AML-193 (cell line): ENCODE measurements around the gene PTPRD.

Experiments
- DNase-seq, 2 experiments: peaks; one replicate each; lab custom pipeline; 2025; lab: John Stamatoyannopoulos, UW

The PTPRD gene

GRCh38 chr9:8585036-8585435 lies 2027.8 kb downstream of the PTPRD start:
- no peak for DNase-seq

- DNase-seq, result no peak
Measured at GRCh38 chr9:8579661-8580060, 2033.1 kb downstream of the PTPRD start.

- no peak for DNase-seq
Measured at GRCh38 chr9:8576741-8577140, 2036.1 kb downstream of the PTPRD start.

GRCh38 chr9:8574846-8575245 lies 2038.0 kb downstream of the PTPRD start:
- DNase-seq, result no peak

- DNase-seq, result no peak
Measured at GRCh38 chr9:8572209-8572608, 2040.6 kb downstream of the PTPRD start.

- DNase-seq, result no peak
Measured at GRCh38 chr9:8571643-8572042, 2041.2 kb downstream of the PTPRD start.

- DNase-seq, result no peak
Measured at GRCh38 chr9:8570776-8571175, 2042.0 kb downstream of the PTPRD start.

GRCh38 chr9:8569823-8570222 lies 2043.0 kb downstream of the PTPRD start:
- DNase-seq, result no peak

- no peak for DNase-seq
Measured at GRCh38 chr9:8567963-8568579, 2044.7 kb downstream of the PTPRD start.

GRCh38 chr9:8564960-8565359 lies 2047.8 kb downstream of the PTPRD start:
- no peak for DNase-seq

- no peak for DNase-seq
Measured at GRCh38 chr9:8560560-8561525, 2052.0 kb downstream of the PTPRD start.

- DNase-seq, result no peak
Measured at GRCh38 chr9:8558176-8558575, 2054.6 kb downstream of the PTPRD start.

- no peak for DNase-seq
Measured at GRCh38 chr9:8555762-8556500, 2056.9 kb downstream of the PTPRD start.

- DNase-seq, result no peak
Measured at GRCh38 chr9:8553444-8553843, 2059.4 kb downstream of the PTPRD start.

GRCh38 chr9:8552732-8553131 lies 2060.1 kb downstream of the PTPRD start:
- no peak for DNase-seq

- no peak for DNase-seq
Measured at GRCh38 chr9:8549214-8549613, 2063.6 kb downstream of the PTPRD start.

- no peak for DNase-seq
Measured at GRCh38 chr9:8543219-8543618, 2069.6 kb downstream of the PTPRD start.

GRCh38 chr9:8542537-8542936 lies 2070.3 kb downstream of the PTPRD start:
- no peak for DNase-seq

GRCh38 chr9:8539681-8540197 lies 2073.1 kb downstream of the PTPRD start:
- no peak for DNase-seq

- DNase-seq, result no peak
Measured at GRCh38 chr9:8536845-8537244, 2076.0 kb downstream of the PTPRD start.

GRCh38 chr9:8534828-8535227 lies 2078.0 kb downstream of the PTPRD start:
- no peak for DNase-seq

GRCh38 chr9:8533681-8534080 lies 2079.1 kb downstream of the PTPRD start:
- DNase-seq, result no peak
